GM23338 (cell line): ENCODE results near the gene CAMTA1. TPM values are rescaled to one million over a fixed set of nuclear protein-coding genes. Genes with fewer than 3 reads are reported as not detected.

Source experiments
- ATAC-seq: fragments of 200-7000 bp; cut with Tn5 transposase; 3 replicates; pipeline ENCODE4 v1.9.1; 2020
- DNase-seq: peaks from one replicate; pipeline ENCODE4 v3.0.0-alpha.2; 2015; ENCODE audit warnings: low spot score
- H2AFZ ChIP-seq: fragments of 200-600 bp; sonication (generic); 2 replicates; pipeline ENCODE4 v1.8.0; 2016; ENCODE audit warnings: antibody characterized with exemption, mild to moderate bottlenecking, moderate library complexity
- H3F3A ChIP-seq: fragments of 200-600 bp; sonication (generic); replicated peaks from 2 replicates; pipeline ENCODE4 v1.8.0; 2017; ENCODE audit warnings: antibody characterized with exemption, mixed run types, low read depth
- H3K27ac ChIP-seq: fragments of 200-600 bp; sonication (generic); 2 replicates; pipeline ENCODE4 v1.6.1; 2016; ENCODE audit warnings: low read depth
- H3K27me3 ChIP-seq: fragments of 200-600 bp; sonication (generic); 2 replicates; pipeline ENCODE4 v1.8.0; 2016; ENCODE audit warnings: mild to moderate bottlenecking, mixed run types, moderate library complexity; ENCODE audit not compliant: insufficient read depth
- H3K36me3 ChIP-seq: fragments of 200-600 bp; sonication (generic); 2 replicates; pipeline ENCODE4 v1.8.0; 2016; ENCODE audit warnings: mild to moderate bottlenecking; ENCODE audit not compliant: insufficient read depth
- H3K4me1 ChIP-seq: fragments of 200-600 bp; sonication (generic); 2 replicates; pipeline ENCODE4 v1.8.0; 2016; ENCODE audit warnings: mild to moderate bottlenecking, moderate library complexity; ENCODE audit not compliant: insufficient read depth
- H3K4me2 ChIP-seq: fragments of 200-600 bp; sonication (generic); 2 replicates; pipeline ENCODE4 v1.7.1; 2017; ENCODE audit warnings: mixed run types
- H3K4me3 ChIP-seq: fragments of 200-600 bp; sonication (generic); 2 replicates; pipeline ENCODE4 v1.6.1; 2016; ENCODE audit warnings: mixed run types
- H3K79me2 ChIP-seq: fragments of 200-600 bp; sonication (generic); replicated peaks from 2 replicates; pipeline ENCODE4 v1.8.0; 2017; ENCODE audit warnings: mild to moderate bottlenecking; ENCODE audit not compliant: insufficient read depth
- H3K9me2 ChIP-seq: fragments of 200-600 bp; sonication (generic); 2 replicates; pipeline ENCODE4 v1.8.0; 2017; ENCODE audit not compliant: insufficient read depth
- H4K20me1 ChIP-seq: fragments of 200-600 bp; sonication (generic); replicated peaks from 2 replicates; pipeline ENCODE4 v1.8.0; 2017; ENCODE audit warnings: mild to moderate bottlenecking; ENCODE audit not compliant: insufficient read depth
- H3K27ac Mint-ChIP-seq: 2 replicates; pipeline ENCODE4 v1.8.0; 2020; ENCODE audit warnings: inconsistent platforms, mild to moderate bottlenecking, moderate library complexity, mixed read lengths
- H3K27me3 Mint-ChIP-seq: 3 replicates; pipeline ENCODE4 v1.8.0; 2022; ENCODE audit warnings: low read depth, mild to moderate bottlenecking, moderate library complexity, mixed read lengths, inconsistent platforms; ENCODE audit not compliant: insufficient read depth, poor library complexity
- H3K36me3 Mint-ChIP-seq: 3 replicates; pipeline ENCODE4 v1.8.0; 2021; ENCODE audit warnings: low read depth, mild to moderate bottlenecking, inconsistent platforms, moderate library complexity, mixed read lengths
- H3K4me1 Mint-ChIP-seq: 3 replicates; pipeline ENCODE4 v1.8.0; 2020; ENCODE audit warnings: mild to moderate bottlenecking, inconsistent platforms, mixed read lengths
- H3K4me3 Mint-ChIP-seq: 3 replicates; pipeline ENCODE4 v1.8.0; 2021; ENCODE audit warnings: moderate library complexity, mild to moderate bottlenecking, inconsistent platforms, mixed read lengths
- H3K9me3 Mint-ChIP-seq: 3 replicates; pipeline ENCODE4 v1.8.0; 2020; ENCODE audit warnings: moderate library complexity, mild to moderate bottlenecking, inconsistent platforms, mixed read lengths
- CREB1 ChIP-seq: fragments of 250-450 bp; sonication (Bioruptor Pico); IDR thresholded peaks from 2 replicates; pipeline ENCODE4 v1.5.0; 2020; ENCODE audit warnings: low read depth, mild to moderate bottlenecking, moderate library complexity
- EZH2phosphoT487 ChIP-seq: fragments of 200-600 bp; sonication (generic); IDR thresholded peaks from one replicate; pipeline ENCODE4 v1.8.1; 2018; ENCODE audit warnings: antibody characterized with exemption; ENCODE audit not compliant: unreplicated experiment
- JUNB ChIP-seq: IDR thresholded peaks from one replicate; pipeline ENCODE4 v1.6.1; 2016; ENCODE audit warnings: antibody characterized with exemption; ENCODE audit not compliant: unreplicated experiment
- NANOG ChIP-seq: IDR thresholded peaks from 2 replicates; pipeline ENCODE4 v1.6.1; 2016; ENCODE audit warnings: antibody characterized with exemption, borderline replicate concordance
- POLR2AphosphoS5 ChIP-seq: IDR thresholded peaks from 2 replicates; pipeline ENCODE4 v1.6.1; 2016; ENCODE audit warnings: antibody characterized with exemption, low read depth
- STAT1 ChIP-seq: IDR thresholded peaks from one replicate; pipeline ENCODE4 v1.6.1; 2016; ENCODE audit warnings: antibody characterized with exemption; ENCODE audit not compliant: unreplicated experiment
- ZNF114 ChIP-seq: fragments of 250-450 bp; sonication (Bioruptor Pico); IDR thresholded peaks from 2 replicates; pipeline ENCODE4 v1.5.0; 2020; ENCODE audit warnings: mild to moderate bottlenecking, moderate library complexity
- ZNF331 ChIP-seq: fragments of 250-450 bp; sonication (Bioruptor Pico); IDR thresholded peaks from 2 replicates; pipeline ENCODE4 v1.5.0; 2020; ENCODE audit warnings: low read depth, mild to moderate bottlenecking, moderate library complexity
- polyA plus RNA-seq: library from polyadenylated mRNA; unstranded; fragments of >200 nt; fragmentation: Nextera tagmentation; extraction: Ambion mirVana; gene quantifications from 2 replicates; pipeline ENCODE4 v1.2.1, GENCODE V29; 2016
- total RNA-seq: library from RNA; depleted of rRNA; stranded (reverse); fragments of >200 nt; shearing (Covaris generic); gene quantifications from 2 replicates; pipeline ENCODE4 v1.2.3, GENCODE V29; 2014
- TF ChIP-seq, protein P1 (sequence below), 2 experiments: fragments of 200-600 bp in 1 of 2; sonication (generic) in 1 of 2; conservative IDR thresholded peaks; 2 replicates each; pipeline versions ENCODE4 v1.5.1 to v1.6.1; 2016 to 2017; ENCODE audit warnings: antibody characterized with exemption in 2 of 2, low read depth in 2 of 2, mild to moderate bottlenecking in 2 of 2, moderate library complexity in 1 of 2
- TF ChIP-seq, protein P2 (sequence below): IDR thresholded peaks from 2 replicates; pipeline ENCODE4 v1.6.1; 2016; ENCODE audit warnings: antibody characterized with exemption
- TF ChIP-seq, protein P3 (sequence below): IDR thresholded peaks from one replicate; pipeline ENCODE4 v1.6.1; 2018; ENCODE audit warnings: antibody characterized with exemption; ENCODE audit not compliant: unreplicated experiment

CAMTA1 gene
- total and polyA plus RNA-seq, 2 experiments from 2014 or later: 115 to 519 TPM

DNA sequence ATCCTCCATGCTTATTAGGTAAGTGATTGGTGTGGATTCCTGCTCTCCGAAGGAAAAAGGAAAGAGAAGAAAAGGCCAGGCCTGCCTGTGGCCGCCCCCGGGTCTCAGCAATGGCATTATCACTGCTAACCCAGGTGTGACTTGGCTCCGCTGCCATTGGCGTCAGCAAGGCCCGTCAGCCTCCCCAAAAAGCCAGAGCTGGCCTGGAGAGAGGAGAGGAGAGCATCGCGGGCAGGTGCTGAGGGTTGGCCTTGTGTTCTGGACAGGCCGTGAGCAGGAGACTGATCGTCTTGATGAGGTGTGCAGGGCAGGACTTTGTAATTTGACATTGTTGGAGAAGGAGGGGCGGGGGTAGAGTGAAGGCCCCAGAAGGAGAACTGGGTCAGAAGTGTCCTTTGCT lies 186.4 kb downstream of the CAMTA1 start:
- TF ChIP-seq, protein P1, sequence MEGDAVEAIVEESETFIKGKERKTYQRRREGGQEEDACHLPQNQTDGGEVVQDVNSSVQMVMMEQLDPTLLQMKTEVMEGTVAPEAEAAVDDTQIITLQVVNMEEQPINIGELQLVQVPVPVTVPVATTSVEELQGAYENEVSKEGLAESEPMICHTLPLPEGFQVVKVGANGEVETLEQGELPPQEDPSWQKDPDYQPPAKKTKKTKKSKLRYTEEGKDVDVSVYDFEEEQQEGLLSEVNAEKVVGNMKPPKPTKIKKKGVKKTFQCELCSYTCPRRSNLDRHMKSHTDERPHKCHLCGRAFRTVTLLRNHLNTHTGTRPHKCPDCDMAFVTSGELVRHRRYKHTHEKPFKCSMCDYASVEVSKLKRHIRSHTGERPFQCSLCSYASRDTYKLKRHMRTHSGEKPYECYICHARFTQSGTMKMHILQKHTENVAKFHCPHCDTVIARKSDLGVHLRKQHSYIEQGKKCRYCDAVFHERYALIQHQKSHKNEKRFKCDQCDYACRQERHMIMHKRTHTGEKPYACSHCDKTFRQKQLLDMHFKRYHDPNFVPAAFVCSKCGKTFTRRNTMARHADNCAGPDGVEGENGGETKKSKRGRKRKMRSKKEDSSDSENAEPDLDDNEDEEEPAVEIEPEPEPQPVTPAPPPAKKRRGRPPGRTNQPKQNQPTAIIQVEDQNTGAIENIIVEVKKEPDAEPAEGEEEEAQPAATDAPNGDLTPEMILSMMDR (conservative IDR thresholded peaks at IDR 0.05; ENCODE audit: low read depth in 2 of 2): no peak
- TF ChIP-seq JUNB (no peak), STAT1 (no peak), POLR2AphosphoS5 (no peak), NANOG (no peak), EZH2phosphoT487 (no peak), CREB1 (CRISPR knock-in tag) (no peak), ZNF331 (CRISPR knock-in tag) (no peak), ZNF114 (CRISPR knock-in tag) (no peak)
- TF ChIP-seq, protein P2, sequence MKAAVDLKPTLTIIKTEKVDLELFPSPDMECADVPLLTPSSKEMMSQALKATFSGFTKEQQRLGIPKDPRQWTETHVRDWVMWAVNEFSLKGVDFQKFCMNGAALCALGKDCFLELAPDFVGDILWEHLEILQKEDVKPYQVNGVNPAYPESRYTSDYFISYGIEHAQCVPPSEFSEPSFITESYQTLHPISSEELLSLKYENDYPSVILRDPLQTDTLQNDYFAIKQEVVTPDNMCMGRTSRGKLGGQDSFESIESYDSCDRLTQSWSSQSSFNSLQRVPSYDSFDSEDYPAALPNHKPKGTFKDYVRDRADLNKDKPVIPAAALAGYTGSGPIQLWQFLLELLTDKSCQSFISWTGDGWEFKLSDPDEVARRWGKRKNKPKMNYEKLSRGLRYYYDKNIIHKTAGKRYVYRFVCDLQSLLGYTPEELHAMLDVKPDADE: no peak
- TF ChIP-seq, protein P3, sequence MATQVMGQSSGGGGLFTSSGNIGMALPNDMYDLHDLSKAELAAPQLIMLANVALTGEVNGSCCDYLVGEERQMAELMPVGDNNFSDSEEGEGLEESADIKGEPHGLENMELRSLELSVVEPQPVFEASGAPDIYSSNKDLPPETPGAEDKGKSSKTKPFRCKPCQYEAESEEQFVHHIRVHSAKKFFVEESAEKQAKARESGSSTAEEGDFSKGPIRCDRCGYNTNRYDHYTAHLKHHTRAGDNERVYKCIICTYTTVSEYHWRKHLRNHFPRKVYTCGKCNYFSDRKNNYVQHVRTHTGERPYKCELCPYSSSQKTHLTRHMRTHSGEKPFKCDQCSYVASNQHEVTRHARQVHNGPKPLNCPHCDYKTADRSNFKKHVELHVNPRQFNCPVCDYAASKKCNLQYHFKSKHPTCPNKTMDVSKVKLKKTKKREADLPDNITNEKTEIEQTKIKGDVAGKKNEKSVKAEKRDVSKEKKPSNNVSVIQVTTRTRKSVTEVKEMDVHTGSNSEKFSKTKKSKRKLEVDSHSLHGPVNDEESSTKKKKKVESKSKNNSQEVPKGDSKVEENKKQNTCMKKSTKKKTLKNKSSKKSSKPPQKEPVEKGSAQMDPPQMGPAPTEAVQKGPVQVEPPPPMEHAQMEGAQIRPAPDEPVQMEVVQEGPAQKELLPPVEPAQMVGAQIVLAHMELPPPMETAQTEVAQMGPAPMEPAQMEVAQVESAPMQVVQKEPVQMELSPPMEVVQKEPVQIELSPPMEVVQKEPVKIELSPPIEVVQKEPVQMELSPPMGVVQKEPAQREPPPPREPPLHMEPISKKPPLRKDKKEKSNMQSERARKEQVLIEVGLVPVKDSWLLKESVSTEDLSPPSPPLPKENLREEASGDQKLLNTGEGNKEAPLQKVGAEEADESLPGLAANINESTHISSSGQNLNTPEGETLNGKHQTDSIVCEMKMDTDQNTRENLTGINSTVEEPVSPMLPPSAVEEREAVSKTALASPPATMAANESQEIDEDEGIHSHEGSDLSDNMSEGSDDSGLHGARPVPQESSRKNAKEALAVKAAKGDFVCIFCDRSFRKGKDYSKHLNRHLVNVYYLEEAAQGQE: no peak
- no peaks in the 10 kb centered on the region for H3K36me3 Mint-ChIP-seq
- Histone ChIP-seq H3K27me3 (no peaks in the 10 kb centered on the region), H3K36me3 (no peaks in the 10 kb centered on the region), H3K27ac (no peak overlapping the region), H2AFZ (no peak overlapping the region), H3K9me2 (no peaks in the 10 kb centered on the region), H3F3A (no peaks in the 10 kb centered on the region), H3K4me3 (no peak overlapping the region), H3K79me2 (no peaks in the 10 kb centered on the region), H3K4me1 (no peaks in the 10 kb centered on the region), H3K4me2 (no peak overlapping the region), H4K20me1 (no peaks in the 10 kb centered on the region)
- H3K27ac Mint-ChIP-seq: no peak overlapping the region
- no peak overlapping the region for H3K4me3 Mint-ChIP-seq
- peaks cover 15% of the 10 kb centered on the region; the same call in 2 of the 3 replicates for H3K4me1 Mint-ChIP-seq
- H3K27me3 Mint-ChIP-seq: peaks cover 6% of the 10 kb centered on the region
- DNase-seq (no peak), ATAC-seq (no peak)
- no peaks in the 10 kb centered on the region; the same call in 2 of the 3 replicates for H3K9me3 Mint-ChIP-seq
